ENCODE results near the gene CYP2W1. TPM values are rescaled to one million over a fixed set of nuclear protein-coding genes. Genes with fewer than 3 reads are reported as not detected.

Gene CYP2W1
- total RNA-seq, 1 experiment from 2014 or later = not detected

GRCh38 chr7:968205-969105 lies 14.5 kb upstream of the CYP2W1 start:
- Mint-ChIP-seq H3K4me1 (peaks cover 5% of the 10 kb centered on the region; the same call in 1 of the 2 replicates), H3K36me3 (peaks cover 43% of the 10 kb centered on the region), H3K9me3 (no peaks in the 10 kb centered on the region), H3K27me3 (ENCODE audit: low read depth) (no peaks in the 10 kb centered on the region), H3K27ac (no peak overlapping the region; the same call in 1 of the 2 replicates), H3K4me3 (no peak overlapping the region)
- DNase-seq (ENCODE audit: low spot score) (no peak), ATAC-seq (no peak)
- ChIA-PET CTCF (interaction anchor here (1.1 to 1.5 kb wide), 2 partner anchors 11 to 25 kb away, joined by 3 to 13 read pairs; no protein-coding TSS in a partner anchor), POLR2A (no interaction called here)
- TF ChIP-seq ZNF281 (CRISPR knock-in tag; IDR thresholded peaks at IDR 0.05) (no peak), AFF4 (CRISPR knock-in tag; IDR thresholded peaks at IDR 0.05; ENCODE audit: borderline replicate concordance) (no peak), RORB (CRISPR knock-in tag; IDR thresholded peaks at IDR 0.05) (no peak), ATF2 (CRISPR knock-in tag; IDR thresholded peaks at IDR 0.05; ENCODE audit: borderline replicate concordance, low read depth) (no peak), USF2 (CRISPR knock-in tag; IDR thresholded peaks at IDR 0.05) (no peak), MYBL2 (CRISPR knock-in tag; IDR thresholded peaks at IDR 0.05) (no peak), SP1 (CRISPR knock-in tag; conservative IDR thresholded peaks at IDR 0.05) (no peak), CDX4 (CRISPR knock-in tag; IDR thresholded peaks at IDR 0.05; ENCODE audit: borderline replicate concordance) (no peak), ZNF671 (CRISPR knock-in tag; IDR thresholded peaks at IDR 0.05) (no peak), ZBTB43 (CRISPR knock-in tag; IDR thresholded peaks at IDR 0.05) (no peak), JUN (CRISPR knock-in tag; IDR thresholded peaks at IDR 0.05) (no peak), ERG (CRISPR knock-in tag; IDR thresholded peaks at IDR 0.05) (no peak), CTCF (IDR thresholded peaks at IDR 0.05) (no peak), CBFB (CRISPR knock-in tag; IDR thresholded peaks at IDR 0.05; ENCODE audit: low read depth) (no peak), ZNF423 (CRISPR knock-in tag; IDR thresholded peaks at IDR 0.05) (no peak), FOXK1 (CRISPR knock-in tag; IDR thresholded peaks at IDR 0.05) (no peak), ZNF263 (CRISPR knock-in tag; IDR thresholded peaks at IDR 0.05; ENCODE audit: low read depth) (no peak), MAX (CRISPR knock-in tag; IDR thresholded peaks at IDR 0.05) (no peak)
